ENCODE measurements around the gene CDKN2D.

The CDKN2D gene

GRCh38 chr19:10557603-10558197 lies 11.1 kb downstream of the CDKN2D start:
- no peak for TF ChIP-seq CTCF (IDR thresholded peaks at IDR 0.05; ENCODE audit: low read depth, low read length)
- no peak for DNase-seq (ENCODE audit: low read depth, low spot score)
- in situ Hi-C loops (cut with HindIII; ENCODE audit: low sequenced_read_pairs): no loop called here
- no peak overlapping the region for H3K4me3 ChIP-seq (ENCODE audit: low read depth, low read length)

GRCh38 chr19:10555610-10555973 lies 13.2 kb downstream of the CDKN2D start:
- no peak for TF ChIP-seq CTCF (IDR thresholded peaks at IDR 0.05; ENCODE audit: low read depth, low read length)
- H3K4me3 ChIP-seq (ENCODE audit: low read depth, low read length): no peak overlapping the region
- no peak for DNase-seq (ENCODE audit: low read depth, low spot score)
- in situ Hi-C loops (cut with HindIII; ENCODE audit: low sequenced_read_pairs): no loop called here

- TF ChIP-seq CTCF (IDR thresholded peaks at IDR 0.05; ENCODE audit: low read depth, low read length): no peak
- in situ Hi-C loops (cut with HindIII; ENCODE audit: low sequenced_read_pairs): no loop called here
- no peak overlapping the region for H3K4me3 ChIP-seq (ENCODE audit: low read depth, low read length)
- no peak for DNase-seq (ENCODE audit: low read depth, low spot score)
Observed at GRCh38 chr19:10554760-10555609, 13.8 kb downstream of the CDKN2D start.

GRCh38 chr19:10553943-10554381 lies 14.8 kb downstream of the CDKN2D start:
- H3K4me3 ChIP-seq (ENCODE audit: low read depth, low read length): no peak overlapping the region
- no peak for TF ChIP-seq CTCF (IDR thresholded peaks at IDR 0.05; ENCODE audit: low read depth, low read length)
- DNase-seq (ENCODE audit: low read depth, low spot score): no peak
- in situ Hi-C loops (cut with HindIII; ENCODE audit: low sequenced_read_pairs): no loop called here

- in situ Hi-C loops (cut with HindIII; ENCODE audit: low sequenced_read_pairs): no loop called here
- no peak for DNase-seq (ENCODE audit: low read depth, low spot score)
- H3K4me3 ChIP-seq (ENCODE audit: low read depth, low read length): no peak overlapping the region
- TF ChIP-seq CTCF (IDR thresholded peaks at IDR 0.05; ENCODE audit: low read depth, low read length): no peak
Observed at GRCh38 chr19:10553087-10553667, 15.6 kb downstream of the CDKN2D start.

GRCh38 chr19:10552510-10553053 lies 16.2 kb downstream of the CDKN2D start:
- TF ChIP-seq CTCF (IDR thresholded peaks at IDR 0.05; ENCODE audit: low read depth, low read length): no peak
- no peak for DNase-seq (ENCODE audit: low read depth, low spot score)
- in situ Hi-C loops (cut with HindIII; ENCODE audit: low sequenced_read_pairs): no loop called here
- H3K4me3 ChIP-seq (ENCODE audit: low read depth, low read length): no peak overlapping the region

Measured in astrocyte of the spinal cord (primary cell).